Activated CD4-positive, alpha-beta T cell treated with anti-CD3 and anti-CD28 coated beads, Interleukin-2, amount 50 U/mL, for 4 hours (primary cell): ENCODE measurements around the gene CD276.

Source experiments
- DNase-seq, 2 experiments: peaks; one replicate each; pipeline ENCODE4 v3.0.0-alpha.2; 2020

The CD276 gene

GRCh38 chr15:73749971-73750370, 65.8 kb downstream of the CD276 start:
- no peak for DNase-seq

- no peak for DNase-seq
Observed at GRCh38 chr15:73750438-73750837, 66.3 kb downstream of the CD276 start.

DNA sequence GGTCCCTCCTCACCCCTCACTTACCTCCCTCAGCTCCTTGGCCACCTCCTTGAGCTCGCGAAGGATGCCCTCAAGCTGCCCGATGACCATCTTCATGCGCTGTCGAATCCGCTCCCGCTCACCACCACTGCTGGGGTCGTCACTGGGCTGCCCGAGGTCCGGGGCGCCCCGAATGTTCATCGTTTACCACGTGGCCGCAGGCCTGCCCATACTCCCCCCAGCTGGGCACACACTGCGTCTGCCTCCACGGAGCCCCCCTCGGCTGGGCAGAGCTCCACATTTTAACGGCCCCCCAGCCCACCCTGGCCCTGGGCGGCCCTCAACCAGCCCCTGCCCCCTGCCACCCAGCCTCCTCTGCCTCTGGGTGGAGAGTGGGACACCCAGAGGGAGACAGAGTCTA, 66.8 kb downstream of the CD276 start:
- DNase-seq: no peak

DNA sequence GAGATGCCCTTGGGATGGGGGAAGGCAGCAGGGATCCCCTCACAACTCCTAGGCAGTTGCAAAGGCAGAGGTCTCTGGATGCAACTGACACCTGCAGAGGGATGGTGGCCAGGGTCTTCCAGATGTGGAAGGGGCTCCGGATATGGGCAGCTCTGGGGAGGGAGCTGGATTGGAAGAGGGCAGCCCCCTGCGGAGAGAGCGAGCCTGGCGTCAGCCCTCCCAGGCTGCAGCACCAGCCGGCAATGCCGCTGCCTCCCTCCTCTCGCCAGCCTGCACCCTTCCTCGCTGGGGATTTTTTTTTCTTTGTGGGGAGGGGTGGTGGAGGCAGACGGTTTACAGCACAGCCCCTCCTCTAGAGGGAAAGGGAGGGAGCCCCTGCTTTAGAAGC, 67.3 kb downstream of the CD276 start:
- DNase-seq: no peak

GRCh38 chr15:73751899-73752805, 68.0 kb downstream of the CD276 start:
- DNase-seq: no peak

GRCh38 chr15:73752806-73753193, 68.6 kb downstream of the CD276 start:
- no peak for DNase-seq

DNA sequence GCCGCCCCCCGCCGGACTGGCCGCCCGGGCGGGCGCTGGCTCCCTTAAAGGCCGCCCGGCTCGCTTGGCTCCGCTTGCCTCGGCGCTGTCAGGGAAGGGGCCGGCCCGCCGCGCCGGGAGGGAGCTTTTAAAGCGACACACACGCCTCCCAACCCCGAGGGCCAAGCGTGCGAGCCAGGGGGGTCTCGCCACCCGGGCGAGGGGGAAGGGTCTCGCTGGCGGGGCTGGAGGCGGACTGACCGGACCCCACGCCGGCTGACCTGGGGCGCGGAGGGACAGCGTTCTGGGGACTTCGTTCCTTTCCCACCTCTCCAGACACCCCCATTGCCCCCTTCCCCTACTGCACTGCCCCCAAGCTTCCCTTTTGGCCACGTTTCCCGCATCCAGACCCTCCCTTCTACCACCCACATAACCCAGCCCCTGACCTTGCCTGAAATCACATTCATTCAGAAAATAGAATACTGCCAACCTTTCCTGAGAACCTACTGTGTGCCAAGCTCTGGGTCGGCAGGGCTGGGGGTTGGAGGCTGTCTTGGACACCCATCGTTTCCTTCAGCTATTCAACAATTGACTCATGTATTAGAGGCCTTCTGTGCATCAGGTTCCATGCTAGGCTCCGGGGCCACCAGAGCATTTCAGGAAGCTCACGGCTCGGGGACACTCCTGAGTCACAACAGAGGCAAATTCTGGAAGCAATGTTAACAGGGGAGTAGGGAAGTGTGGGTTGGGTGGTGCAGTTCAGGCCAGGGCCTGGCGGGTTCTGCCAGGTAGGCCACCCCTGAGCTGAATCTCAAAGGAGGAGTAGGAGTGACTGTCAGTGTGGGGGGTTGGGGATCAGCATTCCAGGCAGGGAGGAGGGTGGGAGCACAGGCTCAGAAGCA, 69.3 kb downstream of the CD276 start, which contains the start of gene INSYN1:
TSS of gene INSYN1 (minus strand) at position 102 of the 881 bp plus-strand sequence. CDS start 2,221 bp downstream, outside the sequence.
- DNase-seq: no peak

- DNase-seq: no peak
Observed at GRCh38 chr15:73754461-73754860, 70.3 kb downstream of the CD276 start.

DNA sequence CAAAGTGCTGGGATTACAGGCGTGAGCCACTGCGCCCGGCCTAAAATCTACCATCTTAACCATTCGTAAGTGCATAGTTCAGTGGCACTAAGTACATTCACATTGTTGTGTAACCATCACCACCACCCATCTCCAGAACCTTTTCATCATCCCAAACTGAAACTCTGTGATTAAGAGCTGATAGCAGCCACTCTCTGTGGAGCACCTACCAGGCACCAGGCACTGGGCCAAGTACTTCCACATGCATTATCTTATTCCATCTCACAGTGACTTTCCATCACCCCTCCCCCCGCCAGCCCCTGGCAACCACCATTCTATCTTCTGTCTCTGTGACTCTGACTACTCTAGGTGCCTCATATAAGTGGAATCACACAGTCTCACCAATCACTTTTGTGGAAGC, 71.3 kb downstream of the CD276 start:
- DNase-seq: no peak

- no peak for DNase-seq
Observed at GRCh38 chr15:73755946-73756345, 71.8 kb downstream of the CD276 start.

- no peak for DNase-seq
Observed at GRCh38 chr15:73756390-73756789, 72.2 kb downstream of the CD276 start.

- no peak for DNase-seq
Observed at GRCh38 chr15:73756947-73757513, 72.8 kb downstream of the CD276 start.

DNA sequence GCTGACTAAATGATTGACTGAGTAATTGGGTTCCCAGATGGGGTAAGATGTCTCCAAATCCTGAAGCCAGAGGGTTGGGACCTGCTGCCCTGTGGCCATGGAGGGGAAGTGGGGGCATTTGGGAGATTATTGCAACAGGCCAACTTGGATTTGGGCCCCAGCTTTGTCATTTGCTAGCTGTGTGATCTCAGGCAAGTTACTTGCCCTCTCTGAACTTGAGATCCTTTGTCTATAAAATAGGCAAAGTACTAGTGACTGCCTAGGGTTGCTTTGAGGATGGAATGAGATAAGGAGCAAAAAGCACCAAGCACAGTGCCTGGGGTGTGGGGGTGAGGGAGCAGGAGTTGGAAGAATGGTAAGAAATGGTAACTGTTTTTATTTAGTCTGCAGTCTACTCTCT, 73.4 kb downstream of the CD276 start:
- no peak for DNase-seq

GRCh38 chr15:73758461-73758860, 74.3 kb downstream of the CD276 start:
- DNase-seq: no peak

GRCh38 chr15:73760330-73761329, 76.4 kb downstream of the CD276 start:
- DNase-seq: no peak

GRCh38 chr15:73763931-73764330, 79.7 kb downstream of the CD276 start:
- no peak for DNase-seq
